HG03432 (cell line): Measurements from ENCODE around the gene ZNF609.

Experiments used
- ATAC-seq: cut with Tn5 transposase; IDR thresholded peaks from one replicate; pipeline ENCODE4 v1.9.1; 2021; ENCODE audit warnings: mild to moderate bottlenecking, moderate library complexity; ENCODE audit not compliant: unreplicated experiment

The ZNF609 gene

DNA sequence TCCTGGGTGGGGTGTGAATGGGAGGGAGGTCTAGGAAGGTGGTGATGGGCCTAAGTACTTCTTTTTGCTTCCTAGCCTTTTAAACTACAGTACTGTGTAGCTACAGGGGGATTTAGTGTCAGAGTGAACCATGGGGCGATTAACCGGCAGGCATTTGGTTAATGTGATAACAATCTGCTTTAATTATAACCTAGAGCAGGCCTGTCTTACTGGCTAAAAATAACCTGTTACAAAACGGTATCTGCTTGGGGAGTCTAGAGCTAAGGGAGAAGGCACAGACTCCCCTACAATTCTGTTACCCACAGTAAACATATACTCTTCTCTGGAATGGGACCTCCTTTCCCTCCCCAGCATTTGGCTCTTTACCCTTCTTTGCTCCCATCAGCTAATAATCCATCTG lies 229.6 kb downstream of the ZNF609 start:
- no peak for ATAC-seq

- ATAC-seq, result no peak
Observed at GRCh38 chr15:64690578-64691296, 230.4 kb downstream of the ZNF609 start.

- ATAC-seq, result no peak
Observed at GRCh38 chr15:64691896-64692565, 231.7 kb downstream of the ZNF609 start.

DNA sequence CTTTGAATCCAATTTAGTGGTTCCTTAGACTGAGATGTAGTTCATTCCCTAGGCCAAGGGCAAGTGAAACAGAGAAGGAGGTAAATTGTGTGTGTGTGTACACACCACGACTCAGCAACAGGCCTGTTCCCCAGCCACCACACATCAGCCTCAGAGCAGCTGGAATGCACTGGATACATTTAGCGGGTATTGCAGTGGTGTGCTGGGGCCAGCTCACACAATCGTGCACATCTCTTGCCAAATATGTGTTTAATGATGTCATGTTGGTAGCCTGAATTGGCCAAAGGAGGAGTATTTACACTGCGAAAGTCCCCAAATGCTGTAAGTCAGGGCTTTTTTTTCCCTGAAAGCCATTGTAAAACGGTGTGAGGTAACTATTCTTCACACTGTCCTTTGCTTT lies 232.8 kb downstream of the ZNF609 start:
- no peak for ATAC-seq

DNA sequence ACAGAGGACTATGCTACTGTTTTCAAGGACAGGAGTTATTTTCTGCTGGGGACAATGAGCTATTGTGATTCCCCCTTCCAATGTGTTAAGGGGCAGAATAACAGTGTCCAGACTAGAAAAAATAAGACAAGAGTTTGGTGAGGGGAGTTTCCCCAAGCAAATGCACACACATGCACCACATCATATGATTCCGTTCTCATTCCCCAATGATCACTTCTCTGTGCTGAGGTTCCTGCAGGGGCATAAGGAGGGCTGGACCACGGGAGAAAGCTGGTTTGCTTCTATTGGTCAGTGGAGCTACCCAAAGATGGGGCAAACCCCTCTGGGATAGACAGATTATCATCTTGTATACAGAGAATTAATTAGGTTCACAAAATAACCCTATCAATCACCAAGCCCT lies 234.4 kb downstream of the ZNF609 start:
- no peak for ATAC-seq

DNA sequence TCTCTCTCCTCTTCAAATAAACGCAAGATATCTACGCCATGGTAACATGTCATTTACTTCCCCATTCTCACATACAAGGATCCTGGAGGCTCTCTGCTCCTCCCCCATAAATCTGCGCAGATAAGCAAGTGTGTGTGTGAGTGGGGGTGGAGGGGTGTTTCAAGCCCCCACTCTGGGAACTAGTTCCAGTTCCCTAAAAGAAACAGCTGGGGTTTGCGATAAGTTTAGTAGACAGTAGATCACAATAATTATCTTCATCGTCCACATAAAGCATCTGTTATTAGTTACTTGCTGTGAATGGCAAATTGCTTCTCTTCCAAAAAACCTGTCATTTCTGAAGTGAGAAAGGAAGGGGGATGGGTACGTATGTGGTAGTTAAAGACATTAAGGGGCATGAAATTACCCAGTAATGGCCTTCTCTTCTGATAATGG lies 235.2 kb downstream of the ZNF609 start:
- no peak for ATAC-seq

DNA sequence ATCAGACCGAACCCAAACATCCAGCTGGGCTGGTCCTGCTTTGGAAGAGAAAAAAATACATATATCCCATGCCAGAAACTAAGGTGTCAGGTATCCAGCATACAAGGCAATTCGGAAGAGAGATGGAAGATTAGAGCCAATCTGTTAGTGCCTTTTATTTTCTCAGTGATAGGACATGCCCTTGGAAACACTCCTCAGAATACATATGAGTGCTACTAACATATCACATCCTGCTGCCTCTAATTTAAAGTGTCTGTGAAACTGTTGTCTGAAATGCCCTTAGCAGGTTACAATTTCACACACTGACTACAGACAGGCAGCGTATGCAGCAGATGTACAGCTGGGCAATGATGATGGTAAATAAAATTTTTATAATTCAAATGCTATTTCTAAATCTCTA lies 236.1 kb downstream of the ZNF609 start:
- ATAC-seq, result no peak

DNA sequence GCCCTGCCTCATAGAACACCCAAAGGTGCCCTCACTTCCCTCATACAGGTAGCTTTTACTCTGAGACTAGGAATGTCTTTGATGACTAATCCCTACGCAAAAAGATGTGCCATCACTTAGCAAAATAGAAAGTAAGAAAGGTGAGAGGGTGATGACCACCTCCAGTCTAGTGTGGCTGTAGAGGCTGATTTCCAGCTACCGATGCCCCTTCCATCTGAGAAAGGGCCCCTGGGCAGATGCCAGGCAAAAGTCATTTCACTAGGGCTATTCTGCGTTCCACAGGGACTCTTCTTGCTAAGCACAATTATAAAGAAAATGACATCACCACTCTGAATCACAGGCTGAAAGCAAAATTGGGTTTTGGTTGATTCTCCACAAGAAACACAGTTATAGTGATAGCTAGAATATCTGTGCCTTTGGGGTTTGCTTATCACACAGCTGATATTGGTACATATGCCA lies 237.6 kb downstream of the ZNF609 start:
- no peak for ATAC-seq

GRCh38 chr15:64698823-64699222 lies 238.4 kb downstream of the ZNF609 start:
- ATAC-seq, result no peak

GRCh38 chr15:64699751-64700388 lies 239.5 kb downstream of the ZNF609 start:
- no peak for ATAC-seq

GRCh38 chr15:64701051-64701450 lies 240.7 kb downstream of the ZNF609 start:
- no peak for ATAC-seq

DNA sequence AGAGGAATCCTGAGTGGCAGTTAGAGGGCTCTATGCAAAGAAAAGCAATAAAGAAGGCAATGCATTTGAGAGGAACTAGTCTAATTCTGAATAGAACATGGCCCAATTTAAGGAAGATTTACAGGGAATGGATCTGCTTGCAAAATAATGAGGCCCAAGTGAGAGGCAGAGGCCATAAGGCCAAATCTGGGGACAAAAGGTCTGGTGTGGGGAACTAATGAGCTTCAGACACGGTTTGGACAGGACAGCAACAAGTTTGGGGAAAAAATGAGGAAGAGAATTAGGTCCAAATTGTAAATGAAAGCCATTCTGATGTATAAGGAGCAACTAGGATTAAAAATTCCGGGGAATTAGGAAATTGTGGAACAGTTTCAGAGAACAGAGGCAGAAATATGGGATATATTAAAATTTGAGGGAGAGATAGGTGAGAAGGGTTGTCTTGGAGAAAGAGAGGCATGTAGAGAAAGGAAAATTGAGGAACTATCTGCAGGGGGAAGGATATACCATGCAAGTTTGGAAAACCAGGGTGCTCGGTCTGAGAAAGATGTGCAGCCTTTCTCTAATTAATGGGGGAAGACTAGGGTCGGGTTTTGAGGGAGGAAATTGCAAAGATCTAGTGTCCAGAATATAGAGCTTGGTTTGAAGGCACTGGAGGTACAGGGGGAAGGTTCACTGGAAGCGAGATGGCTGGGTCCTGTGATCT lies 241.3 kb downstream of the ZNF609 start:
- ATAC-seq, result no peak

DNA sequence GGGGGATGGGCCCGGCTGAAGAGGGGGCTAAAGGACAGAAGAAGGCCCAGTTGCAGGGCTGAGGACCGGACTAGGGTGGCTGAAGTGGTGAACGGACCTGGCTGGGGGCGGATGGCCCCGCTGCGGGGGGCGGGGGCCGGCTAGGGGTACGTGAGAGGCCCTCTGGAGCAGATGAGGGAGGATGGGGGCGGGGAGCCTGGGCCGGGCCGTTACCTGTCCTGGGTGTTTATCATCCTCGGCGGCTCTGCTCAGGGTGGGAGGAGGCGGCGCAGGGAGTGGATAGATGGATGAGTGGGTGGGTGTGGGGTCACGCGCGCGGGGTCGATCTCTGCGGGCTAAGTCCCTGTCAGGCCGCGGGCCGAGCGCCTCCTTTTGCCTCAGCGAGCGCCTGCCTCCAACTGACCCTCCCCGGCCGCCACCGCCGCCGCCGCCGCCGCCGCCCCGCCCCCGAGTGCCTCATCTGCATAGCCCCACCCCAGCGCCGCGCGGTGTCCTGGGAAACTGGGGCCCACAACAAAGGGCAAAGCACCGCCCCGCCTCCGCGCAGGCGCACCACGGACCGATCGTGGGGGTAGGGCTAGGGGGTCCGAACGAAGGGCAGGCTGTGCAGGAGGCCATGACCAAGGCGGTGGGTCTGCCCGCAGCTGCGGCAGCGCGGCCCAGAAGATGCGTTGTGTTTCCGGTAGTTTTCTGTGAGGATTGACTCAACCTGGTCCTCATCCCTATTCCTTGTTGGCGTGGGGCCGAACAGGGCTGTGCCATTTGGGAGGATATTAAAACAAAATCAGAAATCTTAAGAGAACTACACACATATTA lies 242.6 kb downstream of the ZNF609 start:
- peak; percentile 92 for ATAC-seq

GRCh38 chr15:64703632-64703959 lies 243.2 kb downstream of the ZNF609 start:
- no peak for ATAC-seq

DNA sequence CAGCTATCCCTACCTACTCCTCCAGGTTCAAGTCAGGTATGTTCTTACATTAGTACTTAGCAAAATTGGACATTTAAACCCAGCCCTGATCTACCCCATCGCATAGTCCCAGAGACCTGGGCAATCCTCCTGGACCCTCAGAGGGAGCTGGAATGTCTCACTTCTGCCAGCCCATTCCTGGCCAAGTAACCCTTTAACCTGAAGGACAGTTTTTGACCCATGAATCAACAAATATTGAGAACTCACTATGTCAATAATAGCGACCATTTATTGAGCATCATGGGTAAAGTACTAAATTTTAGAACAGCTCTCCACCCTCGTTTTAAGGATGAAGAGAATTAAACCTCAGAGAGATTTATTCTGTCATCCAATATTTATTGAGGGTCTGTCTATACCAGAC lies 244.6 kb downstream of the ZNF609 start:
- no peak for ATAC-seq

GRCh38 chr15:64706011-64706911 lies 245.9 kb downstream of the ZNF609 start:
- ATAC-seq, result no peak

GRCh38 chr15:64710676-64711428 lies 250.5 kb downstream of the ZNF609 start:
- ATAC-seq, result no peak

- ATAC-seq, result no peak
Observed at GRCh38 chr15:64712353-64712752, 252.0 kb downstream of the ZNF609 start.

DNA sequence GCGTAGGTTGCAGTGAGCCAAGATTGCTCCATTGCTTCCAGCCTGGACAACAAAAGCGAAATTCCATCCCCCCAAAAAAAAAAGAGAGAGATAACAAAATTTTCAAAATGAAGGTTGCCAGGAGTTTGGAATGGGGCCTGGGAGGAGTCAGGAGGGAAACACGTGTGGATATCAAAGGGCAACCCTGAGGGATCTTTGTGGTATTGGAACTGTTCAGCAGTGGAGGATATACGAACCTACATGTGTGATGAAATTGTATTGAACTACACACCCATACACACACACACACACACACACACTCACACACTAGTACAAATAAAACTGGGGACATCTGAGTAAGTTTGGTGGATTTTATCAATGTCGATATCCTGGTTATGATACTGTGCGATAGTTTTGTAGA lies 253.2 kb downstream of the ZNF609 start:
- ATAC-seq, result no peak
